ENCODE results near the gene RRBP1.

- TF ChIP-seq POLR2A (IDR thresholded peaks at IDR 0.05): no peak
- TF ChIP-seq, protein P1, sequence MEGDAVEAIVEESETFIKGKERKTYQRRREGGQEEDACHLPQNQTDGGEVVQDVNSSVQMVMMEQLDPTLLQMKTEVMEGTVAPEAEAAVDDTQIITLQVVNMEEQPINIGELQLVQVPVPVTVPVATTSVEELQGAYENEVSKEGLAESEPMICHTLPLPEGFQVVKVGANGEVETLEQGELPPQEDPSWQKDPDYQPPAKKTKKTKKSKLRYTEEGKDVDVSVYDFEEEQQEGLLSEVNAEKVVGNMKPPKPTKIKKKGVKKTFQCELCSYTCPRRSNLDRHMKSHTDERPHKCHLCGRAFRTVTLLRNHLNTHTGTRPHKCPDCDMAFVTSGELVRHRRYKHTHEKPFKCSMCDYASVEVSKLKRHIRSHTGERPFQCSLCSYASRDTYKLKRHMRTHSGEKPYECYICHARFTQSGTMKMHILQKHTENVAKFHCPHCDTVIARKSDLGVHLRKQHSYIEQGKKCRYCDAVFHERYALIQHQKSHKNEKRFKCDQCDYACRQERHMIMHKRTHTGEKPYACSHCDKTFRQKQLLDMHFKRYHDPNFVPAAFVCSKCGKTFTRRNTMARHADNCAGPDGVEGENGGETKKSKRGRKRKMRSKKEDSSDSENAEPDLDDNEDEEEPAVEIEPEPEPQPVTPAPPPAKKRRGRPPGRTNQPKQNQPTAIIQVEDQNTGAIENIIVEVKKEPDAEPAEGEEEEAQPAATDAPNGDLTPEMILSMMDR (IDR thresholded peaks at IDR 0.05): peak in 2 of 3 donors; percentile 8 to 26
- no peak for TF ChIP-seq EP300 (IDR thresholded peaks at IDR 0.05)
Observed at GRCh38 chr20:17611290-17611539, 70.8 kb downstream of the RRBP1 start.
